ENCODE results near the gene GRIN3B.

Gene GRIN3B

DNA sequence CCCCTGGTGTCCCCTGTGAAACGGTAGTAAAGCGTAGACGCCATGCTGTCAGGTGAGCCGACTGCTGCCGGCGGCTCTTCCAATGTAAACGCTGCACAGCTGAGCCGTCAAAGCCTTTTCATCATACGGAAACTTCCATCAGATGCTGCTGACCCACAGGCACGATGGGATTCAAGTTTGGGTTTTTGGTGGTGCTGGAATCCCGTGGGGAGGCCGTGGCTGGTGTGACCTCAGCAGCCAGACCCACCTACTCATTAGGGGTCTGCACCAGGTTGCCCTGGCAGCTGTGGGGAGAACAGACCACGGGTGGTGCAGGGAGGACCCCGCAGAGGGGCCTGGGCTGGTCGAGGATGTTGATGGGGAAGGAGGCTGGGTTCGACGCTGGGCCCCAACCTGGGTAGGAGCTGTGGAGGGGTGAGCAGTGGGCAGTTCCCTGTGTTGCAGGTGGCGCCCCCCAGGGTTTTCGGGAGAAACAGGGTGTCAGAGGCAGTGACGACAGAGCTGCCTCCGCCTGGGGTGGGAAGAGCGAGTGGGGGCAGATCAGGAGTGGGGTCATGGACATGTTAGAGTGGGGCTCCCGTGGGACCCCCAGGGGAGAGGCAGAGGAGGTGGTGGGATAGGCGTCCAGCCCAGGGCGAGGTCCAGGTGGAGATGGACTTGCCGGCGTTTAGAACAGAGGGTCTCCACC is 6.6 kb downstream of the GRIN3B start:
- DNase-seq (ENCODE audit: low read depth in 1 of 2, low spot score in 1 of 2): no peak

GRCh38 chr19:1007399-1008251 is 7.4 kb downstream of the GRIN3B start:
- no peak for DNase-seq (ENCODE audit: low read depth in 1 of 2, low spot score in 1 of 2)

DNA sequence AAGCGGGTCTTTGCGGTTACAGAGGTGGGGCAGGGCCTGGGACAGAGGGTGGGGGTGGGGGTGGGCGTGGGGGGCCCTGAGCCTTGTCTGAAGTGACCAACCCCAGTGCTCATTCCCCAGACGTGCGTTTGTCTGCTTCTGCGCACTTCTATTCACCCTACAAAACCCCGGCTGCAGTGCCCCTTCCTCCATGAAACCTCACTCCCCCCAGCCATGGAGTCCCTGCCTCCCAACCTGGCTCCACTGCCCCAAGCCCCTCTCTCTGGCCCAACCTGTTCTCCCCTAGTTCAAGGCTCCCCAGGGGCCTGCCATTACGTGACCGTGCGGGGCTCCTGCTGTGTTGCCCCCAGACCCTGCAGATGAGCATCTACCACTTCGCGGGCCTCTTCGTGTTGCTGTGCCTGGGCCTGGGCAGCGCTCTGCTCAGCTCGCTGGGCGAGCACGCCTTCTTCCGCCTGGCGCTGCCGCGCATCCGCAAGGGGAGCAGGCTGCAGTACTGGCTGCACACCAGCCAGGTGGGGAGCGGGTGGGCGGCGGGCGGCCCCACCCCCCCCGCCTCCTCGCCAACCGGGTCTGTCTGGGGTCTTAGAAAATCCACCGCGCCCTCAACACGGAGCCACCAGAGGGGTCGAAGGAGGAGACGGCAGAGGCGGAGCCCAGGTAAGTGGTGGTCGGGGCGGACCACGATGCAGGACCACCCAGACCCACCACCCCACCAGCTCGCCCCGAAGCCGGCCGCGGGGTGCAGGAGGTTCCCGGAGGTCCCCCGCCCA is 8.2 kb downstream of the GRIN3B start:
- DNase-seq (ENCODE audit: low read depth in 1 of 2, low spot score in 1 of 2): no peak

DNA sequence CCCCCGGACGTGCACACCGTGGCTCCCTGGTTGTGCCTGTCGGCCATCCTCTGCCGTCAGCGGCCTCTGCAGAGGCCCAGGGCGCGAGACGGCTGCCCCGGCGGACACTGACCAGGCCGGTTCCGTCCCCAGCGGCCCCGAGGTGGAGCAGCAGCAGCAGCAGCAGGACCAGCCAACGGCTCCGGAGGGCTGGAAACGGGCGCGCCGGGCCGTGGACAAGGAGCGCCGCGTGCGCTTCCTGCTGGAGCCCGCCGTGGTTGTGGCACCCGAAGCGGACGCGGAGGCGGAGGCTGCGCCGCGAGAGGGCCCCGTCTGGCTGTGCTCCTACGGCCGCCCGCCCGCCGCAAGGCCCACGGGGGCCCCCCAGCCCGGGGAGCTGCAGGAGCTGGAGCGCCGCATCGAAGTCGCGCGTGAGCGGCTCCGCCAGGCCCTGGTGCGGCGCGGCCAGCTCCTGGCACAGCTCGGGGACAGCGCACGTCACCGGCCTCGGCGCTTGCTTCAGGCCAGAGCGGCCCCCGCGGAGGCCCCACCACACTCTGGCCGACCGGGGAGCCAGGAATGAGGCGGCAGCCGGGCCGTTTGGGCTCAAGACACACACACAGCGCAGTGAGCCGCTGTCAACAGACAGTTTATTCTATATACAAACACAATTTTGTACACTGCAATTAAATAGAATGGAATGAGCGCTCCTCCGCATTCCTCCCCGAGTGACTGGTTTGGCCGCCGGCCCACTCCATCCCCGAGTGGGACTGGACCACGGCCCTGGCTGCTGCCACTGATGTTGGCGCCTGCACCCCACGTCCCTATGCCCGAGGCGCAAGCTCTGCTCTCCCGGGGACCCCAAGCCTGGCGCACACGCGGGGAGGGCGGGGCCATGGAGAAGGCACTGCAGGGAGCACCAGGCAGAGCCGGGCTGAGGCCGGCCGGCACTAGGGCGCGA is 9.1 kb downstream of the GRIN3B start:
- DNase-seq (ENCODE audit: low read depth in 1 of 2, low spot score in 1 of 2): no peak

GRCh38 chr19:1009981-1010538 is 9.8 kb downstream of the GRIN3B start:
- no peak for DNase-seq (ENCODE audit: low read depth in 1 of 2, low spot score in 1 of 2)

DNA sequence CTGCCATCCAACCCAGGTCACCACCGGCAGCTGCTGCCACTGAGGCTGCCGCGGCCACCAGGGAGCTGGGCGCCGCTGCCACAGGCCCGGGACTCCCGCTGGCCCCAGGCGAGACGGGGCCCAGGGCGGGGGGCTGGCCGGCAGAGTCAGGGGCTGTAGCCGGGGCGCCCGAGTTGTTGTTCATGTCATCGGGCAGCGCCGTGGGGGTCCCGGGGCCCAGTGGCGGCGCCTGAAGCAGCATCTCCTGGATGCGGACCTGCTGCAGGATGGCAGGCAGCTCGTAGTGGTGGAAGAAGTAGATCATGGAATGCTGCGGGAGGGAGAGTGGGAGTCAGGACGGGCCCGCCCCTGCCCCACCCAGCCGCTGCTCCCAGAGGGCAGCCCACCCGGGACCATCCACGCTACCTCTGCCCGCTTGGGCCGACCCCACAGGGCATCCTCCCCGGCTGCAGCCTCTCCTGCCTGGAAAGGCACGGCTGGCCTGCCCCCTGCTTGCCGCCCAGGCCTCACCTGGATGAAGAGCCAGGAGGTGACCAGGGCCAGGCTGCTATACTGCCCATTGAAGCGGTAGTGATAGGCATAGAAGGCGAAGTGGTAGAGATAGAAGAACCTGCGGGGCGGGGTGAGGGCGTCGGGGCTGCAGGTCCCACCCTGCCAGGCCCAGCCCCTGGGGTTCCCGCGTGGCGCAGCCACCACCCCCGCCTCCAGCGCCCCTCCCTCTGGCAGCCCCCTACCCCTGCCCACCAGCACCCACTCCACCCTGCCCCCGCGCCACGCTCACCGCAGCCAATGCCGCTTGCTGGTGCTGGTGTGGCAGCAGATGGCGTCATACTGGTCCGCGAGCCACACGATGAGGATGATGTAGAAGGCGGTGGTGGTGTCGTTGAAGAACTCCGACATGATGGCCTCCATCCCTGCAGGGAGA is 10.6 kb downstream of the GRIN3B start:
- DNase-seq (ENCODE audit: low read depth in 1 of 2, low spot score in 1 of 2): no peak

- DNase-seq (ENCODE audit: low read depth in 1 of 2, low spot score in 1 of 2): no peak
These were observed 11.7 kb downstream of the GRIN3B start for GRCh38 chr19:1011831-1012333.

DNA sequence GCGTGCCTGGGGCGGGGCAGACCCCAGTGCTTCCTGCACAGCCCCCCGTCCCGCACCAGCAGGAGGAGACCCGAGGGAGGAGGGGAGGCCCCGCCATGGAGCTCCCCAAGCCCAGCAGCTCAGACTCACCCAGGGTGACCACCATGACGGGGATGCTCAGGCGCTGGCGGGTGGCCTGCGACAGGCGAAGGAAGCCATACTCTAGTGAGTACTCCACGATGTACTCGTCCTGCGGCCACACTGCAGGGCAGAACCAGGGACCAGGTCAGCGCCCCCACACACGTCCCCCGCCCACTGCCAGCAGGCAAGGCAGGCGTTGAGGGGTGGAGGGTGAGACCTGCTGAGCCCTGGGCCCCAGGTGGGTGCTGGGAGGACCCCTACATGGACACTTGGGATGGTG is 12.1 kb downstream of the GRIN3B start:
- no peak for DNase-seq (ENCODE audit: low read depth in 1 of 2, low spot score in 1 of 2)

- DNase-seq (ENCODE audit: low read depth in 1 of 2, low spot score in 1 of 2): no peak
These were observed 13.0 kb downstream of the GRIN3B start for GRCh38 chr19:1013218-1013617.

- no peak for DNase-seq (ENCODE audit: low read depth in 1 of 2, low spot score in 1 of 2)
These were observed 14.2 kb downstream of the GRIN3B start for GRCh38 chr19:1014161-1015060.

- DNase-seq (ENCODE audit: low read depth in 1 of 2, low spot score in 1 of 2): no peak
These were observed 15.0 kb downstream of the GRIN3B start for GRCh38 chr19:1015061-1015781.

DNA sequence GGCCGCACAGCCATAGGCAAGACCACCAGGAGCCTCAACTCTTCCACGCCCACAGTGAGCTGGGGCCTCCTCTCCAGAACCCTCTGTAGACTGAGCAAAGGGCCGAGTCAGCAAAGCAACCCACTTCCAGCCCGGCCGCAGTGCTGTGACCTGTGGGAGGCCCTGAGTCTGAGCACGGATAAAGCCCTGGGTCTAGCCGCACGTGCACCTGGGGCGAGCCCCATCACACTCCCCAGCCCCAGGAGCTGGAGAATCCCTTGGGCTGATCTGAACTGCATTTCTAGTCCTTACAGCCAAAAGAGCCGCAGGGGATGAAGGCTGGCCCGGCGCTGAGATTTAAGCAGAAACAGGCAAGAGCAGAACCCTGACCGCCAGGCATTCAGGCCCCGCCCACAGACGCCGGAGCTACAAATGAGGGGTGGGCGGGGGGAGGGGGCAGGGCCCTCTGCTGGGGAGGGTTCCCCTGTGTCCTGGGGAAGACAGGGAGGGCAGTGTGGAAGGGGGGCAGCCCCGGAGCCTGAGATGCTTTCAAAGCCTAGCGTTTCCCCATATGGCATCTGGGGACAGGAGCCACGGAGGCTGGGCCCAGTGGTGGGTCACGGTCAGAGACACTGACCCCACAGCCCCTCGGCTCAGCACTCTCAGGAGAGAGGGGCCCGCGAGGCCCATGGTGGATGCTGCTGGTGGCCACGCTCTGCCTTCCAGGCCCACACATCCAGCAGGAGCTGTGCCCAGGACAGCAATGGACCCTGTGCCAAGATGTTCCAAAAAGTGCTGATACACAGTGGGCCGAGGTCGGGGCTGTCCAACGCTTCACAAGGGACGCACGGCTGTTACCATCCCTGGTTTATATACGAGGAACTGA is 15.8 kb downstream of the GRIN3B start:
- DNase-seq (ENCODE audit: low read depth in 1 of 2, low spot score in 1 of 2): no peak

DNA sequence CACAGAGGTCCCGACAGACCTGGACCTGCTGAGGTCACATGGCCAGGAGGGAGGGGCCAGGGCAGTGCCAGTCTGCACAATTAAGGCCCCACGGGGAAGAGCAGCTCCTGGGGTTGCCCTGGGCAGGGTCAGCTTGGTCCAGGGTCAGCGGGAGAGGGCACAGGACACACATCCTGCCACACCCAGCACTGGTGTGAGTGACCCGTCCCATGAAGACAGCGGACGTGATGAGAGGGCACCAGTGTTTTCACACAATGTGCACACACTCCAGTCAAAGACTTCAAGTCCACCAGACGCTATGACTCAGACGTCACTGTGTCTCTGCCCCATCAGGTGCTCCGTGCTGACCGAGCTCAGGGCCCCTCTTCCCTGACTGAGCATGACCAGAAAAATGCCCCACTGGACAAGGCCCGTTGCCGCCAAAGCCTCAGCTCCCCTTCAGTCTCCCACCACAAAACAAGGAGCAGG is 16.5 kb downstream of the GRIN3B start:
- no peak for DNase-seq (ENCODE audit: low read depth in 1 of 2, low spot score in 1 of 2)

DNA sequence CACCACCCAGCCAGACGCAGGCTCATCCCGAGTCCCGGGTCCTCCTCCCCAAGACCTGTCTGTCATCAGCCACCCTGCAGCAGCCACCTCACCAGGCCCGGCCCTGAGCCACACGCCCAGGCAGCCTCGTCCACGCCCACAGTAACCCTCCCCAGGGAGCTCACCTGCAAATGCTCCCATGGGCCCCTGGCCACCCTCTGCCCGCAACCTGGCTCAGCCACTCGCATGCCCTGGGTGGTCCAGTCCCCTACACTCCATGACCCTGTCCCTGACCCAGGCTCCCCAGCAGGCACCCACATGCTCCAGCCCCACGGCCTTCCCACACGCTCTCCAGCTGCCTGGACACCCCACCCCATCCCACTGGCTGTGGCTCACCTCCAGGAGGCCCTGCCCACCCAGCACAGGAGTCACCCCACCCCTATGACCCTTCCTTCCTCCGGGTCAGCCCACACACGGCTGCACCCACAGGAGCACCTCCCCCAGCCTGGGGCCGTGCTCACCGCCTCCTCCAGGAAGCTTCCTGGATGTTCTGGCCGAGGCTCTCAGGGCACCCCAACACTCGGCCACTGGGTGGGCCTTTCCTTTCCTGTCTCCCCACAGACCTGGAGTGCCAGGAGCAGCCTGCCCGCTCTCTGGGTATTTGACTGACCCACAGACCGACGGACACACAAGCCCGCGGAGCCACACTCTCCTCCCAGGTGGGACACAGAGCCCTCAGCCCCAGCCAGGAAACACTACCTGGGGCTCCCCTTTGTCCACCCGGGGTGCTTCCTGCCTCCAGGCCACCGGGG is 17.1 kb downstream of the GRIN3B start:
- no peak for DNase-seq (ENCODE audit: low read depth in 1 of 2, low spot score in 1 of 2)

- no peak for DNase-seq (ENCODE audit: low read depth in 1 of 2, low spot score in 1 of 2)
These were observed 17.7 kb downstream of the GRIN3B start for GRCh38 chr19:1017906-1018305.

- no peak for DNase-seq (ENCODE audit: low read depth in 1 of 2, low spot score in 1 of 2)
These were observed 18.2 kb downstream of the GRIN3B start for GRCh38 chr19:1018393-1018792.
